Esophagus squamous epithelium (tissue), 5 donors: Measurements from ENCODE around the gene ATG4B. TPM values are rescaled to one million over a fixed set of nuclear protein-coding genes. Genes with fewer than 3 reads are reported as not detected.

Experiments
- DNase-seq: peaks from one replicate; lab custom pipeline; 2025; lab: John Stamatoyannopoulos, UW
- H3K27ac ChIP-seq, 4 donors: fragments of 200-600 bp; sonication (generic); one replicate each; pipeline ENCODE4 v1.5.1; 2016 to 2019; ENCODE audit warnings: mild to moderate bottlenecking in 1 of 4
- H3K27me3 ChIP-seq, 4 donors: fragments of 200-600 bp; sonication (generic); 1 replicate in 3 of 4; 2 replicates in 1 of 4; pipeline versions ENCODE4 v1.5.1 to v1.6.0; 2017 to 2021; ENCODE audit warnings: antibody characterized with exemption in 1 of 4
- H3K36me3 ChIP-seq, 3 donors: fragments of 200-600 bp; sonication (generic); one replicate each; pipeline ENCODE4 v1.5.1; 2016 to 2019
- H3K4me1 ChIP-seq, 3 donors: fragments of 200-600 bp; sonication (generic); one replicate each; pipeline ENCODE4 v1.5.1; 2017 to 2019
- H3K4me3 ChIP-seq, 4 donors: fragments of 200-600 bp; sonication (generic); 1 replicate in 3 of 4; 2 replicates in 1 of 4; pipeline ENCODE4 v1.5.1; 2016 to 2019; ENCODE audit warnings: mild to moderate bottlenecking in 2 of 4, moderate library complexity in 1 of 4
- H3K9me3 ChIP-seq, 3 donors: fragments of 200-600 bp; sonication (generic); one replicate each; pipeline ENCODE4 v1.5.1; 2016 to 2019
- POLR2A ChIP-seq, 4 donors: fragments of 450-650 bp; IDR thresholded peaks; one replicate each; pipeline ENCODE4 v1.6.1; 2017; ENCODE audit warnings: antibody characterized with exemption in 4 of 4, mild to moderate bottlenecking in 4 of 4, moderate library complexity in 3 of 4
- WGBS, 2 donors: methylation state at CpG; one replicate each; pipeline ENCODE4 v1.1.5; 2018; 5-methylcytosine and 5-hydroxymethylcytosine counted together
- intact Hi-C: fragments of 100-400 bp; cut with DNase I; formaldehyde crosslinking; loops from one replicate; pipeline ENCODE4 v1.15.0; 2022
- total RNA-seq, 4 donors: library from RNA; depleted of rRNA; stranded (reverse); fragments of >200 nt; gene quantifications; one replicate each; pipeline ENCODE4 v1.1.0, GENCODE V29; 2016
- TF ChIP-seq, protein P1 (sequence below), 6 experiments: fragments of 450-650 bp in 4 of 6; fragments of 200-600 bp in 2 of 6; sonication (generic) in 2 of 6; IDR thresholded peaks; one replicate each; pipeline ENCODE4 v1.5.1; 2016 to 2019; ENCODE audit warnings: antibody characterized with exemption in 6 of 6, mild to moderate bottlenecking in 4 of 6, moderate library complexity in 4 of 6
- donor health status: DM: yes; HTN: yes; CAD: no.

ATG4B gene
- total RNA-seq, 4 donors from 2014 or later = 33.0 to 60.9 (median 45.6) TPM

GRCh38 chr2:241613017-241613780 lies 24.3 kb upstream of the ATG4B start:
- no peak for DNase-seq
- Histone ChIP-seq H3K27me3 (no peaks in the 10 kb centered on the region), H3K9me3 (no peaks in the 10 kb centered on the region), H3K27ac (peak overlapping the region in 3 of 4 donors; percentile 51 to 90 (median 55)), H3K36me3 (peaks cover 0 to 13% (median 0%) of the 10 kb centered on the region in 3 donors), H3K4me3 (no peak overlapping the region), H3K4me1 (peaks cover 12 to 72% (median 16%) of the 10 kb centered on the region in 3 donors)
- intact Hi-C loops = no loop called here
- WGBS, 2 donors = 61 to 68% methylated on average over 14 to 15 of the region's 15 CpGs
- TF ChIP-seq, protein P1, sequence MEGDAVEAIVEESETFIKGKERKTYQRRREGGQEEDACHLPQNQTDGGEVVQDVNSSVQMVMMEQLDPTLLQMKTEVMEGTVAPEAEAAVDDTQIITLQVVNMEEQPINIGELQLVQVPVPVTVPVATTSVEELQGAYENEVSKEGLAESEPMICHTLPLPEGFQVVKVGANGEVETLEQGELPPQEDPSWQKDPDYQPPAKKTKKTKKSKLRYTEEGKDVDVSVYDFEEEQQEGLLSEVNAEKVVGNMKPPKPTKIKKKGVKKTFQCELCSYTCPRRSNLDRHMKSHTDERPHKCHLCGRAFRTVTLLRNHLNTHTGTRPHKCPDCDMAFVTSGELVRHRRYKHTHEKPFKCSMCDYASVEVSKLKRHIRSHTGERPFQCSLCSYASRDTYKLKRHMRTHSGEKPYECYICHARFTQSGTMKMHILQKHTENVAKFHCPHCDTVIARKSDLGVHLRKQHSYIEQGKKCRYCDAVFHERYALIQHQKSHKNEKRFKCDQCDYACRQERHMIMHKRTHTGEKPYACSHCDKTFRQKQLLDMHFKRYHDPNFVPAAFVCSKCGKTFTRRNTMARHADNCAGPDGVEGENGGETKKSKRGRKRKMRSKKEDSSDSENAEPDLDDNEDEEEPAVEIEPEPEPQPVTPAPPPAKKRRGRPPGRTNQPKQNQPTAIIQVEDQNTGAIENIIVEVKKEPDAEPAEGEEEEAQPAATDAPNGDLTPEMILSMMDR (IDR thresholded peaks at IDR 0.05) = no peak
- no peak for TF ChIP-seq POLR2A (IDR thresholded peaks at IDR 0.05)

- no peak for DNase-seq
- H3K9me3 ChIP-seq = no peaks in the 10 kb centered on the region
- intact Hi-C loops = no loop called here
- 68 to 74% methylated on average over 9 to 11 of the region's 11 CpGs for WGBS, 2 donors
- peaks cover 5 to 59% (median 7%) of the 10 kb centered on the region in 3 donors for H3K4me1 ChIP-seq
- peaks cover 0 to 22% (median 0%) of the 10 kb centered on the region in 3 donors for H3K36me3 ChIP-seq
- no peak overlapping the region for H3K27ac ChIP-seq
- H3K27me3 ChIP-seq = no peaks in the 10 kb centered on the region
- TF ChIP-seq, protein P1 (IDR thresholded peaks at IDR 0.05) = no peak
- H3K4me3 ChIP-seq = no peak overlapping the region
Measured at GRCh38 chr2:241615041-241615440, 22.5 kb upstream of the ATG4B start.

DNA sequence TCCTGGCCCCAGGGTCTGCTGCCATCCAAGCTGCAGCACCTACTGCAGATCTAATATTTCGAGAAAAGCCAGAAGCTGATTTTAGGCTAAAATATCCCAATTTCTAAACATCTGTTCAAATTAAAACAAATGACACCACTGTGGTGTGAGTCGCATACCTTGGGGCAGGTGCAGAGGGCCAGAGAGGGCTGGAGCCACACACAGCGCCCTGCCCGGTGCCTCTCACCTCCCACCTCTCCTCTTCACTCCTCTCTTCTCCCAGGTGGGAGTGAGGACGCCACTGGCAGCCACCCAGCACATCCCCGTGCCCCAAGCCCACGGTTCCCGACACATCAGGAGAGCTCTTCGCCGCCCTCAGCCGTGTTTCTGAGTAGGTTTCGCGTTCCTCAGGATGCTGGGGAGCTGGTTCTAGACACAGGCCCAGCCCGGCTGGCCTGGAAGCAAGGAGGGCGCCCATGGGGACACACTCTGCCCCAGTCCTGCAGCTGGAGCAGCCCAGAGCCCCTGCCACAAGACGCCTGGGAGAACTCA lies 21.9 kb upstream of the ATG4B start:
- WGBS, 2 donors = 82 to 88% methylated on average over 10 to 11 of the region's 16 CpGs
- no peak overlapping the region for H3K4me3 ChIP-seq
- H3K9me3 ChIP-seq = no peaks in the 10 kb centered on the region
- DNase-seq = no peak
- TF ChIP-seq, protein P1 (IDR thresholded peaks at IDR 0.05) = no peak
- TF ChIP-seq POLR2A (IDR thresholded peaks at IDR 0.05) = no peak
- intact Hi-C loops = no loop called here
- H3K4me1 ChIP-seq = peaks cover 1 to 54% (median 4%) of the 10 kb centered on the region in 3 donors
- H3K27ac ChIP-seq = no peak overlapping the region
- H3K36me3 ChIP-seq = peaks cover 0 to 22% (median 0%) of the 10 kb centered on the region in 3 donors
- no peaks in the 10 kb centered on the region for H3K27me3 ChIP-seq

DNA sequence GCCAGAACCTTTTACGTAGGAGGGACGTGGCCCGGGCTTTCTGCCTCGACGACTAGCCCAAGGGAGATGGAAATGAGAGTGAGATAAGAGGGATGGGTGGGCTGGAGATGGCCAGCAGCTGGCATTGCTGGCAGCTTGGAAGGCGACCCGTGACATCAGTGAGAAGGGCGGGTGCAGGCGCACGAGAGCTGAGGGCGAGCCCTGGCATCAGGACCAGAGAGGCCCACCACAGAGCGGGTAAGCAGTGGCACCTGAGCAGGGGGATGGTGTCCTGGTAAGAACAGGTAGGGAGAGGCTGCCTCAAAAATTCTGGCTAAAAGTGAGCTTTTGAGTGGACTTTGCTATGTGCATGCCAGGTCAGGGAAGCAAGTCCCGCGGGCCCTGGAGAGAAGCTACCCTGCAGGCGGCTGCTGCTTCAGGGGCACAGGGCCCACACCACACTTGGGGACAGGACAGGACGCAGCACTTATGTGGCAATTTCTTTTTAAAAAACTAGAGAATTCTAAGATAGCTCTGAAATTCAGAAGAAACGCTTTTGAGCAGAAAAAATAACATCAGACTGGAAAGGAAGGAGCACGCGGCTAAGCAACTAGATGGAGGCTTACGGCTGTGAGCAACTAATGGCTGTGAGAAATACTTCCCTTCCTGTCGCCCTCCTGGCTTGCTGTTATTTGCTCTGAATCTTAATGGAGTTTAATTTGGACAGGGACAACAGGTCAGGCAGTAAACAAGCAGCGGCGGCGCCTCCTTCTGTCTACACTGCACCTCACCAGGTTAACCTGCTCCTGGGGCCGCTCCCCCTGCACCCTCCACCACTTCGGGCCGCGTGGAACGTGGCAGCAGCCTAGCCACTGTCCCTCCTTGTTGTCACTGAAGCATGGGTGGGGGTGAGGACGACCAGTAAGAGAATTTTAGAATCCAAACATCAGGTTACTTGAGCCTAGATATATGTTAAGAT lies 21.0 kb upstream of the ATG4B start:
- peaks cover 0 to 22% (median 0%) of the 10 kb centered on the region in 3 donors for H3K36me3 ChIP-seq
- H3K27me3 ChIP-seq = no peaks in the 10 kb centered on the region
- H3K9me3 ChIP-seq = no peaks in the 10 kb centered on the region
- intact Hi-C loops = no loop called here
- peak overlapping the region in 3 of 4 donors; percentile 7 to 35 (median 16) for H3K27ac ChIP-seq
- H3K4me3 ChIP-seq = peak overlapping the region; percentile 13 to 58 (median 36)
- DNase-seq = no peak
- peaks cover 0 to 45% (median 0%) of the 10 kb centered on the region in 3 donors for H3K4me1 ChIP-seq
- WGBS, 2 donors = 85 to 90% methylated on average over 26 of the region's 30 CpGs
- TF ChIP-seq POLR2A (IDR thresholded peaks at IDR 0.05) = no peak
- TF ChIP-seq, protein P1 (IDR thresholded peaks at IDR 0.05) = no peak
